Measurements from ENCODE around the gene TMEM82. TPM values are rescaled to one million over a fixed set of nuclear protein-coding genes. Genes with fewer than 3 reads are reported as not detected.

The TMEM82 gene
- polyA plus RNA-seq, 1 of the 3 experiments (the other 2 are of a cell fraction): not detected

- CTCF ChIA-PET: interaction anchor here (1.2 kb wide), 1 partner anchor 9 kb away, joined by 3 read pairs; no protein-coding TSS in a partner anchor
These were observed 9.6 kb upstream of the TMEM82 start for GRCh38 chr1:15732686-15733081.

More at GRCh38 chr1:15732686-15733081, 9.6 kb upstream of the TMEM82 start:
- no peaks in the 10 kb centered on the region for H3F3A ChIP-seq (replicated peaks; ENCODE audit: insufficient read depth)
- H3K79me2 ChIP-seq (ENCODE audit: insufficient read depth): no peaks in the 10 kb centered on the region
- H2AFZ ChIP-seq (ENCODE audit: low read depth): no peak overlapping the region
- H3K27me3 ChIP-seq (ENCODE audit: insufficient read depth): no peaks in the 10 kb centered on the region
- peaks cover 0 to 21% of the 10 kb centered on the region in 2 experiments; a peak in 1 of 4 replicates for H3K4me1 ChIP-seq (ENCODE audit: control insufficient read depth in 1 of 2, insufficient read depth in 2 of 2, low read depth in 1 of 2, low read length in 1 of 2)
- H3K4me2 ChIP-seq: no peak overlapping the region
- no peak for DNase-seq
- H4K20me1 ChIP-seq (ENCODE audit: insufficient read depth): no peaks in the 10 kb centered on the region
- H3K27ac ChIP-seq (ENCODE audit: low read depth in 2 of 2, low read length in 1 of 2): no peak overlapping the region
- TF ChIP-seq NFIC (IDR thresholded peaks at IDR 0.05; ENCODE audit: borderline replicate concordance) (no peak), YY1 (IDR thresholded peaks at IDR 0.05; ENCODE audit: low read depth) (no peak), NRF1 (IDR thresholded peaks at IDR 0.05; ENCODE audit: low read depth, low read length) (no peak), FOXM1 (IDR thresholded peaks at IDR 0.05; ENCODE audit: low read depth) (no peak), FOSL2 (IDR thresholded peaks at IDR 0.05; ENCODE audit: borderline replicate concordance, low read depth) (no peak), SMC3 (IDR thresholded peaks at IDR 0.05; ENCODE audit: low read depth, low read length) (no peak), REST (IDR thresholded peaks at IDR 0.05; ENCODE audit: low read depth, low read length) (no peak), RXRA (IDR thresholded peaks at IDR 0.05; ENCODE audit: borderline replicate concordance, low read depth) (no peak), TCF12 (IDR thresholded peaks at IDR 0.05) (no peak), RAD21 (IDR thresholded peaks at IDR 0.05; ENCODE audit: low read length) (no peak), TAF1 (IDR thresholded peaks at IDR 0.05; ENCODE audit: borderline replicate concordance, low read depth, low read length) (no peak), CHD2 (IDR thresholded peaks at IDR 0.05; ENCODE audit: low read length, partially characterized antibody) (no peak), GATA2 (CRISPR knock-in tag; IDR thresholded peaks at IDR 0.05) (no peak), RCOR1 (IDR thresholded peaks at IDR 0.05; ENCODE audit: low read length) (no peak), ELF1 (IDR thresholded peaks at IDR 0.05) (no peak), EP300 (IDR thresholded peaks at IDR 0.05; ENCODE audit: borderline replicate concordance in 1 of 2, low read depth in 1 of 2, low read length in 1 of 2) (no peak), CTCF (IDR thresholded peaks at IDR 0.05) (no peak)
- no peak overlapping the region for H3K9ac ChIP-seq
- POLR2A ChIA-PET: no interaction called here
- H3K36me3 ChIP-seq (replicated peaks in 1 of 2; ENCODE audit: control insufficient read depth in 1 of 2, insufficient read depth in 2 of 2, low read length in 1 of 2): peaks cover 0 to 60% of the 10 kb centered on the region in 2 experiments
- WGBS (ENCODE audit: low lambda C conversion rate): 20% methylated on average over 1 of the region's 7 CpGs
- no peak overlapping the region for H3K4me3 ChIP-seq (ENCODE audit: low read depth in 2 of 2, low read length in 1 of 2)
- H3K9me2 ChIP-seq: no peaks in the 10 kb centered on the region
- no peaks in the 10 kb centered on the region for H3K9me3 ChIP-seq

Data from SK-N-SH (cell line).